Pancreas (tissue), 10 donors: Measurements from ENCODE around the gene ACER1. TPM values are rescaled to one million over a fixed set of nuclear protein-coding genes. Genes with fewer than 3 reads are reported as not detected.

Source experiments
- ATAC-seq, 4 donors: fragments of 200-7000 bp; cut with Tn5 transposase; one replicate each; pipeline versions ENCODE4 v1.8.0 to v1.9.1; 2020; ENCODE audit warnings: mild to moderate bottlenecking in 4 of 4, moderate library complexity in 4 of 4
- DNase-seq, 6 donors: peaks; one replicate each; pipeline ENCODE4 v3.0.0-alpha.2; 2020
- FAIRE-seq: peaks from 2 replicates; lab custom pipeline; 2012; peaks lifted over from hg19 to GRCh38; lab: Jason Lieb, UNC
- H3K27ac ChIP-seq, 4 donors: fragments of 200-600 bp; sonication (generic); 1 replicate in 3 of 4; 2 replicates in 1 of 4; pipeline versions ENCODE4 v1.5.0 to v1.8.0; 2020
- H3K27me3 ChIP-seq, 4 donors: fragments of 200-600 bp; one replicate each; pipeline ENCODE4 v1.8.0; 2021
- H3K36me3 ChIP-seq, 3 donors: fragments of 200-600 bp; sonication (generic) in 1 of 3; one replicate each; pipeline versions ENCODE4 v1.5.0 to v1.8.0; 2020 to 2021
- H3K4me1 ChIP-seq, 3 donors: fragments of 200-600 bp; one replicate each; pipeline ENCODE4 v1.8.0; 2021
- H3K4me3 ChIP-seq, 4 donors: fragments of 200-600 bp; sonication (generic) in 2 of 4; one replicate each; pipeline versions ENCODE4 v1.5.0 to v1.8.0; 2020 to 2021
- H3K9me3 ChIP-seq, 4 donors: fragments of 200-600 bp; one replicate each; pipeline ENCODE4 v1.8.0; 2021
- CTCF ChIP-seq, 4 donors: fragments of 200-600 bp; sonication (generic) in 3 of 4; IDR thresholded peaks; one replicate each; pipeline versions ENCODE4 v1.5.0 to v1.8.0; 2021; ENCODE audit warnings: antibody characterized with exemption in 4 of 4
- WGBS, 2 donors: extraction: QIAGEN DNeasy Blood & Tissue Kit; methylation state at CpG; one replicate each; pipeline ENCODE4 v1.1.7; 2013; 5-methylcytosine and 5-hydroxymethylcytosine counted together
- intact Hi-C, 3 donors: fragments of 100-400 bp; cut with DNase I; formaldehyde crosslinking; loops; one replicate each; pipeline versions ENCODE4 v1.11.1 to v1.14.2; 2022
- polyA plus RNA-seq, 2 donors: library from polyadenylated mRNA; stranded (reverse); fragments of 200-250 nt; gene quantifications; one replicate each; pipeline ENCODE4 v1.2.3, GENCODE V29; 2013
- total RNA-seq, 6 donors: library from RNA; stranded (reverse); fragmentation: NEBNext Ultra II Directional in 4 of 6; extraction: Animal tissue kit (Norgen Biotek cat#: 25700) in 4 of 6; gene quantifications; one replicate each; pipeline versions ENCODE4 v1.2.1 to v1.2.4, GENCODE V29; 2021 to 2023
- donor health status: healthy with polysubstance abuse.
- donor health status: DM: no; HTN: no; CAD: no; lungs with moderate emphysema.
- donor health status: DM: no; HTN: no; CAD: no.
- donor health status: control.
- donor health status: control.
- donor health status: Bipolar disorder and iron deficiency.
- donor health status: DM: yes; HTN: yes; CAD: no.
- donor health status: DM: no; HTN: no; CAD: no.
- donor health status: DM: no; HTN: no; CAD: no.
- donor health status: DM: yes; HTN: yes; CAD: no.

The ACER1 gene
- total and polyA plus RNA-seq, 8 donors = not detected

DNA sequence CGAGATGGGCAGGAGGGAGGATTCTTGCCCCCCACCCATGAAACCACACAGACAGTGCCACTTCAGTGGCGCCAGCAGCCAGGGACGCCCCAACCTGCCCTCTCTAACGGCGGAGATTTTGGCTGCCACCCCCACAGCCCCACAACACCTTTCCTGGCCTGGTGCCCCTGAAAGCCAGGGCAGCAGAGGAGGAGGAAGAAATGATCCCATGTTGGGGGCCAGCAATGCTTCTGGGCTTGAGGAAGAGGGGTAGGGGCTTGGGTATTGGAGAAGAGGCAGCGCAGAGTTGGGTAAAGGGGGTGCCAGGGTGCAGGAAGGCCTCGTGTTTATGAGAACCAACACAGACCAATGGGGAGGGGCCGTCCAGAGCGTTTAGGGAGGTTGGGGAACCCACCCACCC, 55.4 kb downstream of the ACER1 start:
- FAIRE-seq (no peak), DNase-seq (no peak), ATAC-seq (no peak)
- no peak for TF ChIP-seq CTCF (IDR thresholded peaks at IDR 0.05)
- 70 to 72% methylated on average over 9 of the region's 9 CpGs for WGBS, 2 donors
- Histone ChIP-seq H3K4me1 (peaks cover 22 to 34% (median 25%) of the 10 kb centered on the region in 3 donors), H3K36me3 (no peaks in the 10 kb centered on the region), H3K27me3 (no peaks in the 10 kb centered on the region), H3K9me3 (no peaks in the 10 kb centered on the region), H3K4me3 (peak overlapping the region in 1 of 4 donors; percentile 89), H3K27ac (no peak overlapping the region)
- intact Hi-C loops = no loop called here

GRCh38 chr19:6276447-6276846, 57.0 kb downstream of the ACER1 start:
- no peak overlapping the region for H3K4me3 ChIP-seq
- H3K27ac ChIP-seq = no peak overlapping the region
- peaks cover 32 to 50% (median 41%) of the 10 kb centered on the region in 3 donors for H3K4me1 ChIP-seq
- intact Hi-C loops = no loop called here
- H3K9me3 ChIP-seq = no peaks in the 10 kb centered on the region
- 81 to 85% methylated on average over 12 of the region's 12 CpGs for WGBS, 2 donors
- FAIRE-seq = no peak
- no peak for DNase-seq
- no peaks in the 10 kb centered on the region for H3K27me3 ChIP-seq
- ATAC-seq = no peak
- no peak for TF ChIP-seq CTCF (IDR thresholded peaks at IDR 0.05)
- no peaks in the 10 kb centered on the region for H3K36me3 ChIP-seq

DNA sequence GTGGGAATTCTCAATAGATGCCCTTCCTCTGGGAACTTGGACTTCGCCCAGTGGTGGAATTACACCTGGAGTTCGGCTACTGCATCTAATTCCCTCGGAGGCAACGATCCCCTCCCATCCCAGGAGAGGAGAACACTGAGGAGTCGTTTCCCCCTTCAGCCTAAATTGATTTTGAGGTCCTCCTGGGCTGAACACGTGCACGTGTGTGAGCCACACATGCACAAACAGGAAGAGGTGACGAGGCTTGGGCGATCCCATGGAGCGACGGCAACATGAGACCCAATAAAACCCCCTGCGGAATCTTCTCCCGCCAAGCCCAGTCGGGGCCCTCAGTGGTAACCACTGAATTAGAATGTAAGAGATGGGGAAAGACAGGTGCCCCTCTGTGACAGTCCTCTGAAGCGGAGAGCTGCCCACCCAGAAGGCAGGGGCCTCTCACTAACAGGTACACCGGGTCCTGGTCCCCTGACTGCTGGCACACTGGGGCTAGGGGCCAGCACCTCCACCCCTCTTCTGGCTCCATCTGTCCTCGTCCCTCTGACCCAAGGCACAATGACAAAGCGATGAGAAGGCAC, 58.2 kb downstream of the ACER1 start:
- H3K9me3 ChIP-seq = no peaks in the 10 kb centered on the region
- intact Hi-C loops = no loop called here
- 73 to 83% methylated on average over 18 of the region's 18 CpGs for WGBS, 2 donors
- ATAC-seq (no peak), DNase-seq (no peak), FAIRE-seq (no peak)
- peaks cover 37 to 58% (median 47%) of the 10 kb centered on the region in 3 donors for H3K4me1 ChIP-seq
- TF ChIP-seq CTCF (IDR thresholded peaks at IDR 0.05) = no peak
- no peak overlapping the region for H3K4me3 ChIP-seq
- peaks cover 0 to under 1% (median 0%) of the 10 kb centered on the region in 3 donors for H3K36me3 ChIP-seq
- no peaks in the 10 kb centered on the region for H3K27me3 ChIP-seq
- H3K27ac ChIP-seq = peak overlapping the region in 3 of 4 donors; percentile 50 to 81 (median 75)

DNA sequence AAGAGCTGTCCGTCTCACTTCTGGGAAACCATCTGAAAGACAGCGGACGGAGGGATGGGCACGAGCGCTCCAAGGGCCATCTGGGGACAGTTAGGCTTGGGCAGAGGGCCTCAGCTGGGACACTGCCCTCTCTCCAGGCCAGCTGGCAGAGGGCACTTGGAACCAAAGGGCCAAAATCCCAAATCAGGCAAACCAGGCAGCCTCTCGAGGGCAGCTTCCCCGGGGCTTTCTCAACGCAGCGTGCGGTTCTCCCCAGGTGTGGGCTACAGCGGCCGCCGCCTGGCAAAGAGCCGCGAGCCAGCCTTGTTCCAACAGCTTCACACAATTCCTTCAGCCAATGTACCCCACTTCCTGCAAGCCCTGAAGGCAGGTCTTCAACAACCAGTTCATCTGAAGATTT, 58.7 kb downstream of the ACER1 start:
- H3K9me3 ChIP-seq = no peaks in the 10 kb centered on the region
- FAIRE-seq (no peak), DNase-seq (peak in 1 of 6 donors; percentile 57), ATAC-seq (no peak)
- TF ChIP-seq CTCF (IDR thresholded peaks at IDR 0.05) = no peak
- H3K27ac ChIP-seq = peak overlapping the region; percentile 50 to 81 (median 66)
- no peaks in the 10 kb centered on the region for H3K27me3 ChIP-seq
- H3K4me1 ChIP-seq = peaks cover 37 to 58% (median 47%) of the 10 kb centered on the region in 3 donors
- 73 to 81% methylated on average over 15 of the region's 15 CpGs for WGBS, 2 donors
- no peak overlapping the region for H3K4me3 ChIP-seq
- intact Hi-C loops = no loop called here
- peaks cover 0 to 6% (median 0%) of the 10 kb centered on the region in 3 donors for H3K36me3 ChIP-seq
